Tibial nerve (tissue), 4 donors: ENCODE measurements around the gene ZNF138.

Experiments used
- EP300 ChIP-seq, 2 donors: sonication (generic); formaldehyde crosslinking; IDR thresholded peaks; one replicate each; pipeline ENCODE4 v1.6.1; 2017; ENCODE audit warnings: antibody characterized with exemption in 2 of 2, mild to moderate bottlenecking in 1 of 2
- POLR2A ChIP-seq, 2 donors: fragments of 450-650 bp; IDR thresholded peaks; one replicate each; pipeline ENCODE4 v1.6.1; 2017; ENCODE audit warnings: antibody characterized with exemption in 2 of 2, mild to moderate bottlenecking in 2 of 2, moderate library complexity in 2 of 2
- TF ChIP-seq, protein P1 (sequence below), 5 experiments: fragments of 200-600 bp in 3 of 5; fragments of 450-650 bp in 2 of 5; sonication (generic) in 3 of 5; IDR thresholded peaks; one replicate each; pipeline ENCODE4 v1.5.1; 2016 to 2019; ENCODE audit warnings: antibody characterized with exemption in 5 of 5, mild to moderate bottlenecking in 3 of 5, moderate library complexity in 2 of 5

GRCh38 chr7:64863021-64863420 is 68.8 kb downstream of the ZNF138 start:
- TF ChIP-seq, protein P1, sequence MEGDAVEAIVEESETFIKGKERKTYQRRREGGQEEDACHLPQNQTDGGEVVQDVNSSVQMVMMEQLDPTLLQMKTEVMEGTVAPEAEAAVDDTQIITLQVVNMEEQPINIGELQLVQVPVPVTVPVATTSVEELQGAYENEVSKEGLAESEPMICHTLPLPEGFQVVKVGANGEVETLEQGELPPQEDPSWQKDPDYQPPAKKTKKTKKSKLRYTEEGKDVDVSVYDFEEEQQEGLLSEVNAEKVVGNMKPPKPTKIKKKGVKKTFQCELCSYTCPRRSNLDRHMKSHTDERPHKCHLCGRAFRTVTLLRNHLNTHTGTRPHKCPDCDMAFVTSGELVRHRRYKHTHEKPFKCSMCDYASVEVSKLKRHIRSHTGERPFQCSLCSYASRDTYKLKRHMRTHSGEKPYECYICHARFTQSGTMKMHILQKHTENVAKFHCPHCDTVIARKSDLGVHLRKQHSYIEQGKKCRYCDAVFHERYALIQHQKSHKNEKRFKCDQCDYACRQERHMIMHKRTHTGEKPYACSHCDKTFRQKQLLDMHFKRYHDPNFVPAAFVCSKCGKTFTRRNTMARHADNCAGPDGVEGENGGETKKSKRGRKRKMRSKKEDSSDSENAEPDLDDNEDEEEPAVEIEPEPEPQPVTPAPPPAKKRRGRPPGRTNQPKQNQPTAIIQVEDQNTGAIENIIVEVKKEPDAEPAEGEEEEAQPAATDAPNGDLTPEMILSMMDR (IDR thresholded peaks at IDR 0.05), result no peak
- TF ChIP-seq EP300 (IDR thresholded peaks at IDR 0.05) (no peak), POLR2A (IDR thresholded peaks at IDR 0.05) (no peak)
